Left hindlimb (tissue), 1 donor: ENCODE results near the gene CCDC169.
A peak's percentile ranks its signal among the peaks of the same experiment; 100 is the strongest.

ENCODE experiments used
- DNase-seq: peaks from one replicate; pipeline ENCODE4 v3.0.0-alpha.2; 2018

CCDC169 gene

DNA sequence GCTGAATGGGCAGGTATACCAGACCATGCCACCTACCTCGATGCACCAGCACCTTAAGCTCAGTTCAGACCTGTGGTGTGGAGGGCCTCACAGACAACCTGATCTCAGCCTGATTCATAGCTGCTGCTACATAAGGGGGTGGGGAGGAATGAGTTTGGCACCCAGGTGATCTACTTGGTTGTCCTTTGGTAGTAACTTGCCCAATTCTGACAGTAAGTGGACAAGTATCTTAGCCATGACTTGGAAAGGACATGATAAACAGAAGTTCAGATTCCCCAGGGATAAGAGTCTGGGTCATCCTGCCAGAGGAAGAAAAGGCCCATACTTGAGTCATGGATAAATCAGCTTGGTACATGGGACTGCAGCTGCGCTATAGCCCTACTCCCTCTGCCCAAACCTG lies 54.9 kb downstream of the CCDC169 start:
- DNase-seq, result no peak

DNA sequence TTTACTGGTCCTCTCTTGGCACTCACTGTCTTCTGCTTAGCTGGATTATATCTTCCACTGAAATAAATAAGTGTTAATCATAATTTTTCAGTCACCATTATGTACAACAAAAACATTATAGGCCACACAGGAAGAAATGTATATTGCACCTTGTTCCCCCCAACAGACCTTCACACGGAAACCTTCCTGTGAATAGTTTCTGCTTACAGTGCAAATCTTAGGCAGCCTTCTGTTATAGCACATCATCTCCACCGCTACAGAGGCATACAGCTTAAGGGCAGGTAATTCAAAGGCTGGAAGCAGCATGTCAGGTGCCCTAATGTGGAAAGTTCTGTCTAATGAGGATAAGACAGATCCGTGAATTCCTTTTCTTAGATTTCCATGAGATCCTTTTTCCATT lies 66.4 kb downstream of the CCDC169 start:
- DNase-seq, result no peak

DNA sequence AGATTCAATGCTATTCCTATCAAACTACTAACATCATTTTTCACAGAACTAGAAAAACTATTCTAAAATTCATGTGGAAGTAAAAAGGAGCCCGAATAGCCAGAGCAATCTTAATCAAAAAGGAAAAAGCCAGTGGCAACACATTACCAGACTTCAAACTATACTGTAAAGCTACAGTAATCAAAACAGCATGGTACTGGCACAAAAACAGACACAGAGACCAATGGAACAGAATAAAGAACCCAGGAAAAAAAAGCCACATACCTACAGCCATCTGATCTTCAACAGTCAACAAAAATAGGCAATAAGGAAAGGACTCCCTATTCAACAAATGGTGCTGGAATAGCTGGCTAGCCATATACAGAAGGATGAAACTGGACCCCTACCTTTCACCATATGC lies 72.9 kb downstream of the CCDC169 start:
- DNase-seq, result no peak

DNA sequence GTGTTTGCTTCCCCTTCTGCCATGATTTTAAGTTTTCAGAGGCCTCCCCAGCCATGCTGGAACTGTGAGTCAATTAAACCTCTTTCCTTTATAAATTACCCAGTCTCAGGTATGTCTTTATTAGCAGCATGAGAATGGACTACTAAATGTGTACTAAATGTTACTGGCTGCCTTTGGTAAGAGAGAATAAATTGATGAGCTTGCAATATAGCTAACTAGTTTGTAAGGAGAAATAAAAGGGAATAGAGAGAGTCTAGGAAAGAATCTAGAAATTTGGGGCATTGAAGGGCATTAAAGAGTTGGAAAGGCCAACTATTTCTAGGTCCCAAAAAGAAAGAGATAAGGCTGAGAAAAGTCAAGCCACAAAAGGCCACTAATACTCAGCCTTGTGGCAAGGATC lies 77.7 kb downstream of the CCDC169 start:
- DNase-seq, result no peak

DNA sequence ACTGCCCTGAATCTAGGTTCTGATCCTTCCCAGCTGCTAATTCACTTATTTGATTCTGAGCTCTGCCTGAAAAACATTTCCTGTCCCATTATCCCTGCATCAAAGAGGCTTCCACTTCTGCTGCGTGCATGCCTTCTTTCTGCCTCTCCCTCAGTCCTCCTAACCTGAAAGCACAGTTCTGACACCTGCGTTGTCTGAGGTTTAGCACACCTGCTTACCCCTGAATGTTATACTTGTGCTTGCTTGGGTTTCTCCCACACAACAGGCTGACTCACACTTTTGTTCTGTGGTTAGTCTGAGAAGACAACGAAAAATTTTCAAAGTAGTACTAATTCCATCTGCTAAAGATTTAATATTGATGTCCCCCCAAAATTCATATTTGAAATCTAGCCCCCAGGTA lies 80.2 kb downstream of the CCDC169 start:
- no peak for DNase-seq

DNA sequence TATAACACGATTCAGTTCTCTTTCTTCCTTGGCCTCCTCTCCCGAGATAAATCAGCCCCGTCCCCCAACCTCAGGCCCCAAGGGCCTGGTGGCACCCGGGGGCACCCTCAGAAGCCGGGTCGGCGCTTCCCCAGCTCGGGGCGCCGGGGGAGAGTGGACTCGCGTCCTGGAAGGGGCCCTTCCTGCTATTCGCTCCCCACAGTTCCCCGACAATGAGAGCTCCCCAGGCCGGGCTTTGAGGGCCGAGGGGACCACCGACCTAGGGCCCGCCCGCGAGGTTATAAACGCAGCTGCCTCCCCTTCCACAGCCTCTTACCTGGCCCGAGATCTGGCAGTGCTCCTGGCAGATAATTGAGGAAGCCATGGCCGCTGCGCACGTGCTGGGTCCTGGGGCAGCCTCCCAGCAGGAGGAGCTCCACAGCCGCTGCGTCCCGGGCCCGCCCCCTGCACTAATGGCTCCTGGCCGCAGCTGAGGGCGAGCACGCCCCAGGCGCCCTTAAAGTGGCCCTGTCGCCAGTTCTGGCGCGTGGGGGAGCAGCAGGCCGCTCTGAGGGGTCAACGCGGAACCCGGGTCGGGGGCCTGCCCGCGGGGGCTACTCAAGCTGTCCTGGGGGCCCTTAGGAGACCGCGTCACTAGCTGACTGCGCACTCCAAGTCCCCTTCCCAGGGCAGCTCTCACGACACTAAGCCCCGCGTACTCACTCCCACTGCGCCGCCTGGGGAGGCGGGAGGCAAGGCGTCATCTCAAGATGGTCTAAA lies 83.3 kb downstream of the CCDC169 start, which contains the start of gene SOHLH2:
SOHLH2 (minus strand) TSS at position 394 of the 759 bp plus-strand sequence; CDS start at position 364, 30 bp downstream.
- no peak for DNase-seq

DNA sequence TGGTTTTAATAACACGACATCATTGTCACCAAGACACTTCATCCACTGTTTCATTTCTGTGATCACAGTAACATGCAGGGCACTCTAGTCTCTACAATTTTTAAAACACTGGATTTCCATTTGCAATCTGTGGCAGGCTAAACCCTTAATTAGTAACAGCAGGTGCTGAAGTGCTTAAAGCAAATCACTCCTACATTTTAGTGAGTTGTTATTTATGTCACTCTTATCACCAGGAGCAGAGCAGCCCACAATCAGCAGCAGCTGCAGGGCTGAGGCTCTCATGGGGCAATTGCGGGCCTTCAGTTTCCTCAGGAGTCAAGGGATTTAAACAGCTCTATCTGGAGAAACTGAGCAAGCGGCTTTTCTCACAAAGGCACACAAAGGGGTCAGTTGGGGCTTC lies 84.8 kb downstream of the CCDC169 start:
- DNase-seq, result no peak

DNA sequence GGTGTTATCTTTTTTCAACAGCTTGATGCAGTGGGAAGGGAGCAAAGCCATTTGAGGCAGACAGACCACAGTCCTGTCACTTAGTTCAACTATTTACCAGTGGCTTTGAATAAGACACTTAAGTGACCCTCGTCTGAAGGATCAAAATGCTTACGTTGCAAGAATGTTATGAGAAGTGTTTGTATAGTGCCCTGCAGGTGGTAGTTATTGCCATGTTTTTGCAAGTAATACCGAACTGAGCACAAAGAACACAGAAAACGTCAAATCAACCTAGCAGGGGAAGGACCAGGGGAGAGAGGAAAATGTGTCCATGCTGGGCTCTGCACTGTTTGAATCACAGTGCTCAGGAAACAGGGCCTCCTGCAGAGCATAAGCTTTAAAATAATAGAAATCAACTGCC lies 86.0 kb downstream of the CCDC169 start:
- no peak for DNase-seq

DNA sequence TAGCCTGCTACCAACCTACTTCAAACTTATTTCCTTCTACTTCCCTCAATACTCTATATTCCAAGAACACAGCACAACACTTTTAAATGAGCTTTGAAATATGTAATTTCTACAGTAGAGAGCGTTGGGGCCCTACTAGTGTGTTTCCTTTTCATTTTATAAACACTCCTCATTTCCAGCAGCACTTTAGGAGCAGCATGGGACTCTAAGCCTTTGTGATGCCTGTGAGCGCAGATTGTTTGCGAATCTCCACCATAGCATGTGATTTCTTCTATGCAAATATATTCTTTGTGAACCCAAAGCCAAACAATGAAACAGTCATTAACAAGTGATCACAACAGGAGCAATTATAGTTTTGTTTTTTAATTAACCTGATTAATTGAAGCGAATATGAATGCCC lies 86.9 kb downstream of the CCDC169 start:
- no peak for DNase-seq

DNA sequence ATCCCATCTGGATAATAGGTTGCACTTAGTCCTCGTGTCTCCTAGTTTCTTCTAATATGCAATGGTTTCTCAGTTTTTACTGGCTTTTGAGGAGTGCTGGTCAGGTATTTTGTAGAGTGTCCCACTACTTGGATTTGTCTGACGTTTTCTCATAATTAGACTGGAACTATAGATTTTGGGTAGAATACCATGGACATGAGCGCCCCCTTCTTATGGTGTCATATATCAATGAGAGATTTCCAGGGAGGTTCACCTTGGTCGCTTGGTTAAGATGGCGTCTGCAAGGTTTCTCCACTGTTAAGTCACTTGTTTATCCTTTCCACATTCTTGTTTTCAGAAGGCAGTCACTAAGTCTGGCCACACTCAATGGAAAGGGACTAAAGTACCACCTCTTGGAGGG lies 89.9 kb downstream of the CCDC169 start:
- no peak for DNase-seq

DNA sequence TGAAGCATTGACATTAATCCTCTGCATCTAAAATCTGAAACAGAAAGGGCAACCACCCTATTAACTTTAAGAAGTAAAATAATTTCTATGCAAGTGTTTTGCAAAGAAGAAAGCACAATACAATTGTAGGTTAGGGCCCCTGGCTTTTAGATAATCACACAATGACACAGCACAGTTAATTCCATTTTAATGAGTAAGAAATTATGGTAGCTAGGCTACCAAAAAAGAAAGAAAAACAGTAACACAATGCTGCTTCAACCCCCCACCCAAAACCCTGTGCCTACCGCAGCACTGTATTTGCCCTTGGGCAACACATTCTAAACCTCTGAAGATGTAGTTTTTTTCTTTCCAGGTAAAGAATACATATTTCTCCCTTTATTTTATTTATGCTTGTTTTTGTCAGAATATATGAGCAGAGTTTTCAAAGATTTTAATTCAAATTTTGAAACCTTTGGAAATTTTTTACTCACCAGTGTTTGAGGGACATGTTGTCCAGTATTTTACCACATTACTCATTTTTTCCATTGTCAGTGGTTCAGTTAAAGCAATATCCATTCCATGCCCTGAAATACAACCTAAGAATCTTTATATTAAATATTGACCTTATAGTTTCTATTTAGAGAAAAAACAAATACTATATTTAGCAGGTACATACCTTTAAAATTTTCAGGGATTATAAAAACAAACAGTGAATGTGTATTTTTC lies 104.3 kb downstream of the CCDC169 start:
- DNase-seq, result no peak

DNA sequence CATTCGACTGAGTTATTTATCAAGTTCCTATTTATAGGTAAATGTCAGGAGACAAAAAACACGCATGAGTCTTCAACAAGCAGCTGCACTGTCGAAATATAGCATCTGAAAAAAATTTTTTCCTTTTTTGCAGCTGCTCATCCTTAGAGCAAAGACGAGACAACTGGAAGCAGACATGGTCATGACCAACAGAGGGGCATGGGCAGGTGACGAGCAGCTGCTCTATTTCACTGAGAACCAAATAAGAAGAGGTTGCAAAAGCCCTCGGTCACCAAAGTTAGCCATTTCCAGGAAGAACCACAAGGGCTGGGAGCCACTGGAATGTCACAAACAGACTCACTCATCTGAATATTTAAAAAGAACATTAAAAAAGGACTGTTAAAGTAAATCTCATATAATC lies 105.4 kb downstream of the CCDC169 start:
- DNase-seq, result peak; percentile 45

DNA sequence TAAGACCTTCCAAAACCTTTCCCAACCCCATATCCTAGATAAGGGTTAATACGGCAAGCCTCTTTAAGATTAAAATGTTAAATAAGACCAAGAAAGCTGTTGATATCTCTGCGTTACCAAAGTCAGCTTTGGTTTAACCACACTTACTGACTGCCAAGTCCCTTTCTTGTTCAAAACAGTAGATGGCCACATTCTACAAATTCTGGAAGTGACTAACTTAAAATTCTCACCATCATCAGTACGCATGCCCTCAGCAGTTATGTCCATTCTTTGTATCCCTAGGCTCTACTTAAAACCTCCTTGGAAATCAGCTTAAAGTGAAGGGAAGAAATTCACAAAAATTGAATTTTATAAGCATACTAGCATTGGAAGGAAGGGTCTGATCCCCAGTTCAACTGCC lies 106.8 kb downstream of the CCDC169 start:
- DNase-seq, result no peak

DNA sequence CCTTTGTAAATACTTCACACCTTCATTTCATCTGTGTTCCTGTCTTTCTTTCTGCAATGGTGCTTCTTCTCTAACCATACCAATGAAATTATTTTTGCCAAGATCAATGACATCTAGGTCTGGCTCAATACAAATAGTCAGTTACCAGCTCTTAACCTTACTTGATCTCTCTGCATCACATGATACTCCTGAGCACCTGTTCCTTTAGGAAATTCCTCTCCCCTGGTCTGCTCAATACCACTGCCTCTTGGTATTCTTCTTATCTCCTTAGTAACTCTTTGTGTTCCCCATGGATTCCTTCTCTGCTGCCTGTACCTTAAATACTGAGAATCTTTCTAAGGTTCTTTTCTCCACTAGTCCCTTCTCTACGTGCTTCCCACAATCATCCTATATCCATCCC lies 109.2 kb downstream of the CCDC169 start:
- no peak for DNase-seq

DNA sequence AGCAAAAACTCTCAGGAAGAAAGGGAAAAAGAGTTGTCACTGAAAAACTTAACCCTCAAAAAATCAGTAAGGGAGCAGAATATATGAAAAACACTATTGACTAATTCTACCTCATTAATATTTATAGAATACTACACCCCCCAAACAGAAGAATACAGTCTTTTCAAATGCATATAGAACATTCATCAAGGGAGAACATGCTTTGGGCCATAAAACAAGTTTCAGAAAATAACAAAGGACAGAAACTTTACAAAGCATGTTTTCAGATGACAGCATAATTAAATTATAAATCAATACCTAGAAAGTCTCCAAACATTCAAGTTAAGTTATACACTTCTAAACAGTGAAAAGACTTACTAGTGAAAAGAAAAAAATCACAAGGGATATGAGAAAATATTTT lies 113.7 kb downstream of the CCDC169 start:
- DNase-seq, result no peak
